ENCODE results near the gene SLC30A3. TPM values are rescaled to one million over a fixed set of nuclear protein-coding genes. Genes with fewer than 3 reads are reported as not detected.

SLC30A3 gene
- total and polyA plus RNA-seq, 2 of the 13 experiments (the other 11 are each of a cell fraction or from before 2014, with no cell fraction given): 0.38 to 0.79 TPM

DNA sequence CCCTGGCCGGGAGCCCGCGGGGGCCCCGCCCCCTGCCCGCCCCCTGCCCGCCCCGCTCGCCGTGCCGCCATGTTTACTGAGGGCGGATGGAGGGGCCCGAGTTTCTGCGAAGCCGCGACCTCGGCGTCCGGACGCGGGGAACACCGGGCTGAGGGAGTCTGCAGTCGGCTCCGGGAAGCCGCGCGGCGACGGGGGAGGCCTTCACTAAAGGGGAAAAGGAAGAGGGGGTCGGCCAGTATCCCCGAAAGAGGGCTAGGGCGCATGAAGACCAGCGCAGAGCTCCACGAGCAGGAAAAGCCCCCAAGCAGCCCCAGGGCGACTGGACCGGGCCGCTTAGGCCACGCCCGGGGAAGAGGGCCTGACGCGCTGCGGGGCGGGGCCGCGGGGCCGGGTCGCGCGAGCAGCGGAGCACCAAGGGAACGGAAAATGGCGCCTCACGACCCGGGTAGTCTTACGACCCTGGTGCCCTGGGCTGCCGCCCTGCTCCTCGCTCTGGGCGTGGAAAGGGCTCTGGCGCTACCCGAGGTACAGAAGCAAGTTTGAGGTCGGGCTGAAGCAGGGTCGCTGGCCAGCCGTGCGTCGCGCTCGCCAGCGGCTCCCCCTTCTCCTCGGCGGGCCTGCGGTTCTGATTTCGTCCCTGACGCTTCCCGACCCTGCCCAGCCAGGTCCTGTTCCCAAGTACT is 50.8 kb downstream of the SLC30A3 start, which contains the start of the genes ATRAID and SLC5A6 (continued):
- TF ChIP-seq, protein P1, sequence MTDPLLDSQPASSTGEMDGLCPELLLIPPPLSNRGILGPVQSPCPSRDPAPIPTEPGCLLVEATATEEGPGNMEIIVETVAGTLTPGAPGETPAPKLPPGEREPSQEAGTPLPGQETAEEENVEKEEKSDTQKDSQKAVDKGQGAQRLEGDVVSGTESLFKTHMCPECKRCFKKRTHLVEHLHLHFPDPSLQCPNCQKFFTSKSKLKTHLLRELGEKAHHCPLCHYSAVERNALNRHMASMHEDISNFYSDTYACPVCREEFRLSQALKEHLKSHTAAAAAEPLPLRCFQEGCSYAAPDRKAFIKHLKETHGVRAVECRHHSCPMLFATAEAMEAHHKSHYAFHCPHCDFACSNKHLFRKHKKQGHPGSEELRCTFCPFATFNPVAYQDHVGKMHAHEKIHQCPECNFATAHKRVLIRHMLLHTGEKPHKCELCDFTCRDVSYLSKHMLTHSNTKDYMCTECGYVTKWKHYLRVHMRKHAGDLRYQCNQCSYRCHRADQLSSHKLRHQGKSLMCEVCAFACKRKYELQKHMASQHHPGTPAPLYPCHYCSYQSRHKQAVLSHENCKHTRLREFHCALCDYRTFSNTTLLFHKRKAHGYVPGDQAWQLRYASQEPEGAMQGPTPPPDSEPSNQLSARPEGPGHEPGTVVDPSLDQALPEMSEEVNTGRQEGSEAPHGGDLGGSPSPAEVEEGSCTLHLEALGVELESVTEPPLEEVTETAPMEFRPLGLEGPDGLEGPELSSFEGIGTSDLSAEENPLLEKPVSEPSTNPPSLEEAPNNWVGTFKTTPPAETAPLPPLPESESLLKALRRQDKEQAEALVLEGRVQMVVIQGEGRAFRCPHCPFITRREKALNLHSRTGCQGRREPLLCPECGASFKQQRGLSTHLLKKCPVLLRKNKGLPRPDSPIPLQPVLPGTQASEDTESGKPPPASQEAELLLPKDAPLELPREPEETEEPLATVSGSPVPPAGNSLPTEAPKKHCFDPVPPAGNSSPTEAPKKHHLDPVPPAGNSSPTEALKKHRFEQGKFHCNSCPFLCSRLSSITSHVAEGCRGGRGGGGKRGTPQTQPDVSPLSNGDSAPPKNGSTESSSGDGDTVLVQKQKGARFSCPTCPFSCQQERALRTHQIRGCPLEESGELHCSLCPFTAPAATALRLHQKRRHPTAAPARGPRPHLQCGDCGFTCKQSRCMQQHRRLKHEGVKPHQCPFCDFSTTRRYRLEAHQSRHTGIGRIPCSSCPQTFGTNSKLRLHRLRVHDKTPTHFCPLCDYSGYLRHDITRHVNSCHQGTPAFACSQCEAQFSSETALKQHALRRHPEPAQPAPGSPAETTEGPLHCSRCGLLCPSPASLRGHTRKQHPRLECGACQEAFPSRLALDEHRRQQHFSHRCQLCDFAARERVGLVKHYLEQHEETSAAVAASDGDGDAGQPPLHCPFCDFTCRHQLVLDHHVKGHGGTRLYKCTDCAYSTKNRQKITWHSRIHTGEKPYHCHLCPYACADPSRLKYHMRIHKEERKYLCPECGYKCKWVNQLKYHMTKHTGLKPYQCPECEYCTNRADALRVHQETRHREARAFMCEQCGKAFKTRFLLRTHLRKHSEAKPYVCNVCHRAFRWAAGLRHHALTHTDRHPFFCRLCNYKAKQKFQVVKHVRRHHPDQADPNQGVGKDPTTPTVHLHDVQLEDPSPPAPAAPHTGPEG (CRISPR knock-in tag; IDR thresholded peaks at IDR 0.05): no peak
- TF ChIP-seq CREM (IDR thresholded peaks at IDR 0.05) (0 out of 2 replicates have a peak, but pooled peaks have one; percentile 15), CREM (CRISPR knock-in tag; IDR thresholded peaks at IDR 0.05) (no peak), ZNF576 (CRISPR knock-in tag; IDR thresholded peaks at IDR 0.05) (no peak), ZNF234 (CRISPR knock-in tag; conservative IDR thresholded peaks at IDR 0.05) (peak; percentile 97; the same call in 1 of the 2 replicates), IRF2 (CRISPR knock-in tag; IDR thresholded peaks at IDR 0.05) (peak; percentile 49), KLF15 (CRISPR knock-in tag; IDR thresholded peaks at IDR 0.05; ENCODE audit: borderline replicate concordance) (no peak; the same call in 1 of the 2 replicates), ZNF207 (IDR thresholded peaks at IDR 0.05; ENCODE audit: borderline replicate concordance) (no peak), DDIT3 (CRISPR knock-in tag; IDR thresholded peaks at IDR 0.05) (0 out of 2 replicates have a peak, but pooled peaks have one; percentile 21), MATR3 (CRISPR knock-in tag; IDR thresholded peaks at IDR 0.05) (no peak), SALL1 (CRISPR knock-in tag; IDR thresholded peaks at IDR 0.05) (peak; percentile 81), ZNF773 (CRISPR knock-in tag; IDR thresholded peaks at IDR 0.05; ENCODE audit: borderline replicate concordance) (peak; percentile 89; the same call in 1 of the 2 replicates), SSRP1 (CRISPR knock-in tag; IDR thresholded peaks at IDR 0.05) (no peak), ZSCAN9 (CRISPR knock-in tag; IDR thresholded peaks at IDR 0.05; ENCODE audit: borderline replicate concordance) (peak; percentile 56; the same call in 1 of the 2 replicates), ESRRA (CRISPR knock-in tag; IDR thresholded peaks at IDR 0.05; ENCODE audit: low read depth) (0 out of 2 replicates have a peak, but pooled peaks have one; percentile 44), DZIP1 (CRISPR knock-in tag; IDR thresholded peaks at IDR 0.05) (peak; percentile 97; the same call in 1 of the 2 replicates)
- TF ChIP-seq, protein P2, sequence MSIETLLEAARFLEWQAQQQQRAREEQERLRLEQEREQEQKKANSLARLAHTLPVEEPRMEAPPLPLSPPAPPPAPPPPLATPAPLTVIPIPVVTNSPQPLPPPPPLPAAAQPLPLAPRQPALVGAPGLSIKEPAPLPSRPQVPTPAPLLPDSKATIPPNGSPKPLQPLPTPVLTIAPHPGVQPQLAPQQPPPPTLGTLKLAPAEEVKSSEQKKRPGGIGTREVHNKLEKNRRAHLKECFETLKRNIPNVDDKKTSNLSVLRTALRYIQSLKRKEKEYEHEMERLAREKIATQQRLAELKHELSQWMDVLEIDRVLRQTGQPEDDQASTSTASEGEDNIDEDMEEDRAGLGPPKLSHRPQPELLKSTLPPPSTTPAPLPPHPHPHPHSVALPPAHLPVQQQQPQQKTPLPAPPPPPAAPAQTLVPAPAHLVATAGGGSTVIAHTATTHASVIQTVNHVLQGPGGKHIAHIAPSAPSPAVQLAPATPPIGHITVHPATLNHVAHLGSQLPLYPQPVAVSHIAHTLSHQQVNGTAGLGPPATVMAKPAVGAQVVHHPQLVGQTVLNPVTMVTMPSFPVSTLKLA (IDR thresholded peaks at IDR 0.05): peak; percentile 59
- TF ChIP-seq, protein P3, sequence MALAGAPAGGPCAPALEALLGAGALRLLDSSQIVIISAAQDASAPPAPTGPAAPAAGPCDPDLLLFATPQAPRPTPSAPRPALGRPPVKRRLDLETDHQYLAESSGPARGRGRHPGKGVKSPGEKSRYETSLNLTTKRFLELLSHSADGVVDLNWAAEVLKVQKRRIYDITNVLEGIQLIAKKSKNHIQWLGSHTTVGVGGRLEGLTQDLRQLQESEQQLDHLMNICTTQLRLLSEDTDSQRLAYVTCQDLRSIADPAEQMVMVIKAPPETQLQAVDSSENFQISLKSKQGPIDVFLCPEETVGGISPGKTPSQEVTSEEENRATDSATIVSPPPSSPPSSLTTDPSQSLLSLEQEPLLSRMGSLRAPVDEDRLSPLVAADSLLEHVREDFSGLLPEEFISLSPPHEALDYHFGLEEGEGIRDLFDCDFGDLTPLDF (CRISPR knock-in tag; IDR thresholded peaks at IDR 0.05): no peak; the same call in 1 of the 2 replicates
